Glutamatergic neuron (in vitro differentiated cells): ENCODE results near the gene AIP. TPM values are rescaled to one million over a fixed set of nuclear protein-coding genes. Genes with fewer than 3 reads are reported as not detected.
A peak's percentile ranks its signal among the peaks of the same experiment; 100 is the strongest.

Source experiments
- DNase-seq: peaks from one replicate; pipeline ENCODE4 v3.0.0; 2022
- H3K27ac Mint-ChIP-seq: one replicate; pipeline ENCODE4 v1.8.0; 2020; ENCODE audit warnings: mild to moderate bottlenecking, mixed read lengths, inconsistent platforms; ENCODE audit not compliant: unreplicated experiment
- H3K27me3 Mint-ChIP-seq: one replicate; pipeline ENCODE4 v1.8.0; 2020; ENCODE audit warnings: mild to moderate bottlenecking, moderate library complexity, mixed read lengths, inconsistent platforms; ENCODE audit not compliant: unreplicated experiment
- H3K36me3 Mint-ChIP-seq: one replicate; pipeline ENCODE4 v1.8.0; 2020; ENCODE audit warnings: mild to moderate bottlenecking, mixed read lengths, inconsistent platforms; ENCODE audit not compliant: unreplicated experiment
- H3K4me1 Mint-ChIP-seq: one replicate; pipeline ENCODE4 v1.8.0; 2020; ENCODE audit warnings: mild to moderate bottlenecking, low read depth, mixed read lengths, inconsistent platforms; ENCODE audit not compliant: unreplicated experiment
- H3K4me3 Mint-ChIP-seq: one replicate; pipeline ENCODE4 v1.8.0; 2020; ENCODE audit warnings: mild to moderate bottlenecking, mixed read lengths, inconsistent platforms; ENCODE audit not compliant: unreplicated experiment
- H3K9me3 Mint-ChIP-seq: one replicate; pipeline ENCODE4 v1.8.0; 2020; ENCODE audit warnings: mild to moderate bottlenecking, moderate library complexity, mixed read lengths, inconsistent platforms; ENCODE audit not compliant: unreplicated experiment
- CTCF ChIP-seq: fragments of 200-600 bp; sonication (generic); IDR thresholded peaks from one replicate; pipeline ENCODE4 v1.5.0; 2021; ENCODE audit not compliant: partially characterized antibody, unreplicated experiment
- long read RNA-seq: library from polyadenylated mRNA; unstranded; transcript quantifications from one replicate; pipeline ENCODE4 v2.0.0, GENCODE V29; 2020; ENCODE audit not compliant: unreplicated experiment
- total RNA-seq: library from RNA; stranded (reverse); fragmentation: NEBNext Ultra II Directional; extraction: Animal tissue kit (Norgen Biotek cat#: 25700); gene quantifications from one replicate; pipeline ENCODE4 v1.2.1, GENCODE V29; 2021; ENCODE audit not compliant: unreplicated experiment

AIP gene
- total RNA-seq: 43.0 TPM
- long read RNA-seq, transcript AIP-201 (6 exons, 1,221 nt): major isoform, 40 of 48 reads
- long read RNA-seq, partial matches to known transcripts: 4 of 48 reads
- long read RNA-seq, other reads (novel, unspliced or antisense): 2 of 48 reads

- peak within 1 kb of the TSS; percentile 95 for H3K27ac Mint-ChIP-seq
- H3K4me1 Mint-ChIP-seq: no peaks in the 10 kb centered on the region
- no peaks in the 10 kb centered on the region for H3K36me3 Mint-ChIP-seq
- DNase-seq: peak; percentile 98
- peak within 1 kb of the TSS; percentile 94 for H3K4me3 Mint-ChIP-seq
- peaks cover 7% of the 10 kb centered on the region for H3K9me3 Mint-ChIP-seq
- peaks cover 5% of the 10 kb centered on the region for H3K27me3 Mint-ChIP-seq
- TF ChIP-seq CTCF: peak; percentile 63
Measured at GRCh38 chr11:67482827-67483798, at the start of gene AIP. TSS of gene AIP (plus strand) at chr11:67483026. CDS start at chr11:67483159, 133 bp downstream.

- Mint-ChIP-seq H3K27me3 (peaks cover 8% of the 10 kb centered on the region), H3K4me3 (no peak overlapping the region), H3K36me3 (no peaks in the 10 kb centered on the region), H3K4me1 (peaks cover 7% of the 10 kb centered on the region), H3K9me3 (peaks cover 3% of the 10 kb centered on the region), H3K27ac (no peak overlapping the region)
- no peak for DNase-seq
- TF ChIP-seq CTCF: no peak
Measured at GRCh38 chr11:67433536-67434394, 49.1 kb upstream of the AIP start.

- no peak for DNase-seq
- H3K4me1 Mint-ChIP-seq: peaks cover 7% of the 10 kb centered on the region
- H3K9me3 Mint-ChIP-seq: peaks cover 3% of the 10 kb centered on the region
- no peaks in the 10 kb centered on the region for H3K36me3 Mint-ChIP-seq
- H3K27me3 Mint-ChIP-seq: peaks cover 8% of the 10 kb centered on the region
- no peak overlapping the region for H3K4me3 Mint-ChIP-seq
- TF ChIP-seq CTCF: no peak
- H3K27ac Mint-ChIP-seq: no peak overlapping the region
Measured at GRCh38 chr11:67434395-67434881, 48.4 kb upstream of the AIP start.

- no peak for TF ChIP-seq CTCF
- H3K4me1 Mint-ChIP-seq: peaks cover 7% of the 10 kb centered on the region
- H3K36me3 Mint-ChIP-seq: no peaks in the 10 kb centered on the region
- peaks cover 12% of the 10 kb centered on the region for H3K27me3 Mint-ChIP-seq
- H3K4me3 Mint-ChIP-seq: no peak overlapping the region
- peaks cover 3% of the 10 kb centered on the region for H3K9me3 Mint-ChIP-seq
- DNase-seq: no peak
- no peak overlapping the region for H3K27ac Mint-ChIP-seq
Measured at GRCh38 chr11:67435031-67435726, 47.6 kb upstream of the AIP start.
